ENCODE measurements around the gene ESPNL.

The ESPNL gene

DNA sequence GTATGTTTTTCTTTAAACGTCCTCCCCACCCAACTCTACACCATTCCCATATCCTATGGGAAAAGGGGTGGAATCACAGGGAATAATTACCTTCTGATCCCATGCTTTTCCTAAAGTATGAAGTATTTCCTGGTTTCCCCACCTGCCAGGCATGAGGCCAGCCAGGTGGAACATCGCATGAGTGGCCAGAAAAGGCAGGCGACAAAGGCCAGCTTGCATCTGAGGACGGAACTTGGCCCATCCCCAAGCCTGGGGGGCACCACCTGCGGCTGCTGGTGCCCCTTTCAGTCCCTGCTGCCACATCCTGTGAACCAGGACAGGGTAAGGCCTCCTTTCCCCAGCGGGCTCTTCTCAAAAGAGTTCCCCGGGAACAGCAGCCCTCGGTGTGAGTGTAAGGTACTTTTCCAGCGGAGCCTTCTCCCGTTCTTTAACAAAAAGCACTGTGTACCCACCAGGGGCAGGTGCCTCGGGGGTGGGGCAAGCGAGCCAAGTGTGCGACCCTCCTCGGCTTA lies 57.4 kb downstream of the ESPNL start:
- DNase-seq (ENCODE audit: low read depth, low spot score) = no peak

DNA sequence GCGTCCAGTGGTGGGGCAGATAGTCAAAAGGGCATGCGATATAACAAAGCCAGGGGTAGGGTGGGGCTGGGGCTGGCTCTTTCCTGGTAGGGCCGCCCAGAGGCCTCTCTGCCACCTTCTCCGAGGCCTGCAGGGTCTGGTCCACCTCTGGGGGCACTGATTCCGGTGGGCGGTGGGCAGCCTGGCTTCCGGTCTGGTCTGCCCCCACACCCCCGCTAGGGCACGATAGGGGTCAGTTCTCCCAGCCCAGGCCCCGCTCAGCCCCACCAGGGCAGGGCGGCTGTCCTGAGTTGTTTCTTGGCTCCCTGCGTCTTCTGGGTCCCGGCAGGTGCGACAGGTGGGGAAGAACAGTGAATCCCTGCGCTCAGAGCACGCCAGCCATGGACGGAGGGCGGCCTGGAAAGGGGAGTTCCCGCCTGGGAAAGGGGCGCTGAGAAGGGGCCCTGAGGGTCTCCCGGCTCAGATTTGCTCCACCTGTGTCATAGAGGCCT lies 57.9 kb downstream of the ESPNL start:
- no peak for DNase-seq (ENCODE audit: low read depth, low spot score)

DNA sequence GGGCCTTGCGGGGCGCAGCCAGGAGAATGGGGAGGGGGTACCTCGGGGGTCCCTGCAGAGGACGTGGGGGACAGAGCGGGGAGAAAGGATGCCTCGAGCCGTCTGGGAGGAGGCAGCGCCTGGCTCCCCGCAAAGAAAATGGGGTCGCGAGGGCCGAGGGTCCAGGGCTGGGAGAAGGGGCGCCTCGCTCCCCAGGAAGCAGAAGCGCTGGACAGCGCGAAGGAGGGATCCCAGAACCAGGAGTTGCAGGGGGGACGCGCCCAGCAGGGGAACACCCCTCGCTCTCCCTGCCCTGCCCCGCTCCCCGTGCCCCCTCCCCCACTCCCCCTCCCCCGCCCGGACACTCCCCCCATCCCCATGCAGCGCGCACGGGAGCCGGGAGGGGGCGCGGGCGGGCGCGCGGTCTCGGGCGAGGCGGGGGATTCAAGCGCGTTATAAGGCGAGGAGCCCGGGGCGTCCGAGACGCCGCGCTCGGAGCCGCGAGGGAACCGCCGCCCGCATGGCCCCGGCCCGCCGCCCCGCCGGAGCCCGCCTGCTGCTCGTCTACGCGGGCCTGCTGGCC lies 58.5 kb downstream of the ESPNL start, which contains the start of gene ERFE:
TSS of gene ERFE (plus strand) at position 462 of the 562 bp plus-strand sequence. CDS start at position 500, 38 bp downstream.
- DNase-seq (ENCODE audit: low read depth, low spot score) = no peak

DNA sequence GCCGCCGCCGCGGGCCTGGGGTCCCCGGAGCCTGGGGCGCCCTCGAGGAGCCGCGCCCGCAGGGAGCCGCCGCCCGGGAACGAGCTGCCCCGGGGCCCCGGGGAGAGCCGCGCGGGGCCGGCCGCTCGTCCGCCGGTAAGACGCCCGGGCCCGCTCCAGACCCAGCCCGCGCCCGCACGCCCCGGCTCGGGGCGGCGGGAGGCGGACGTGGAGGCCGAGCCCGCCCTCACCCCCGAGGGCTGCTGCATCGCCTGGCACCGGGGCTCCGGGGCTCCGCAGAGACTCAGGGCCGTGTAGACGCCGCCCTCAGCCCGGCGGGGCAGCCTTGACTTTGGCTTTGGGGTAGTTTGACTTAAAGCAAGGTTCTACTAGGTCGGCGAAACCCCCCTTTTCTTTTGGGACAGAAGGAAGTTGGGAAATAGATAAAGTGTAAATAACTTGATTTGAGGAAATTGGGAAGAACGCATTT lies 59.0 kb downstream of the ESPNL start:
- no peak for DNase-seq (ENCODE audit: low read depth, low spot score)

DNA sequence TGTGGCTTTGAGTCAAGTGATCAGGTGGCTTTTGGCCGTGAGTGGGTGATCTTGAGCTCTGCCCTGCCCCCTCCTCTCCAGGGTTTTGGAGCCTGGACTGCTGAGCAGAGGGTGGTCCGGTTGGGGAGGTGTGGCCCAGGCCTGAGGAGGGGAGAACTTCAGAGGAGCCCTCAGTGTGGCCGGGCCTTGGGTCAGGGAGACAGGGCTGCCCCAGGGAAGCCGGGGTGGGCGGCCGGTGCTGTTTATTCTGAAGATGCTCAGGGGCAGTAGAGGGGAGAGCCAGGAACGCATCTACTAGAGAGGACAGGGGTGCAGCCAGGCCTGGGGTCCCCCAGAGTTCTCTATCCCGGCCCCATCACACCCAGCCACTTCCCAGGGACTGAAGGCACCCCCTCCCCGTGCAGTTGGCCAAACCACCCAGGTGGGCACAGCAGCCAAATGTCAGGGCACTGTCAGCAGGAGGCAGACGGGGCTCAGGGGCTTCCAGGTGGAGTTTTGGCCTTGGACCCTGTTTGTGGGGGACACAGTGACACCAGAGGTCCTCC lies 59.6 kb downstream of the ESPNL start:
- no peak for DNase-seq (ENCODE audit: low read depth, low spot score)

DNA sequence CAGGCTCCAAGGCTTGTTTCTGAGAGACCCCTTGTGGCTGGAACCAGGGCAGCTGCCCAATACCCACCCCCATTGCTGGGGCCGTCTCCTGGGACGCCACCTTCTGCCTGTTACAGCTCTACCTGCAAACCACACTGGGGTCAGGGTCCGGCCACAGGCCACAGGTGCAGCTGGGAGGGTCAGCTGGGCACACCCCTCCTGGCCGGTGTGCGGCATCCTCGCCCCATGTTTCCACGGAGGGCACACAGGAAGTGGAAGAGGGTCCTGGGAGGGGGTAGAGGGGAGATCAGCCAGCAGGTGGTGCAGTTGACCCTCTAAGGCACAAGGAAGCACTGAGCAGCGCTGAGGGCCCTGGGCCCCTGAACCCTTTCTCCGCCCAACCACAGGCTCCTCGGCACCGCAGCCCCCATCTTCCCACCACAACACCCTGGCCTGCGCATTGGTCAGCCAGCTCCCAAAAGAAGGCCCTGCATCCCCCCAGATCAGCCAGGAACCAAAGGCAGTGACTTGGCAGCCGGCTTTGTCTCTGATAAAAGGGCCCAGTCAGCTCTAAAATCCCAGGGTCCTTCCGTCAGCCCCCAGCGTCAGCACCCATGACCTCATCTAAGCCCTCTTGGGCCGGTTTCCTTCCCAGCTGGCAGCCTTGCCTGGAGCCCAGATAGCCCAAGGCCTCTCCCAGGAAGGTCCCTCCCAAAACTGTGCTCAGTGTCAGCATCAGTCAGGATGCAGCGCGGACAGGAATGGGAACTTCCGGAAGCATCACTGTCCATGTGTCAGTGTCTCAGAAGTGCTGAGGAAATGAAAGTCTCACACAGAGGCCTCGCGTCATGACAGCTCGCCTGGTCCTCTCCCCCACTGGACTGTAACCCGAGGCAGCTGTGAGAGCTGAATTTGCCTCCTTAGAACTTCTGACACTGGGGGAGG lies 60.3 kb downstream of the ESPNL start:
- DNase-seq (ENCODE audit: low read depth, low spot score) = no peak

DNA sequence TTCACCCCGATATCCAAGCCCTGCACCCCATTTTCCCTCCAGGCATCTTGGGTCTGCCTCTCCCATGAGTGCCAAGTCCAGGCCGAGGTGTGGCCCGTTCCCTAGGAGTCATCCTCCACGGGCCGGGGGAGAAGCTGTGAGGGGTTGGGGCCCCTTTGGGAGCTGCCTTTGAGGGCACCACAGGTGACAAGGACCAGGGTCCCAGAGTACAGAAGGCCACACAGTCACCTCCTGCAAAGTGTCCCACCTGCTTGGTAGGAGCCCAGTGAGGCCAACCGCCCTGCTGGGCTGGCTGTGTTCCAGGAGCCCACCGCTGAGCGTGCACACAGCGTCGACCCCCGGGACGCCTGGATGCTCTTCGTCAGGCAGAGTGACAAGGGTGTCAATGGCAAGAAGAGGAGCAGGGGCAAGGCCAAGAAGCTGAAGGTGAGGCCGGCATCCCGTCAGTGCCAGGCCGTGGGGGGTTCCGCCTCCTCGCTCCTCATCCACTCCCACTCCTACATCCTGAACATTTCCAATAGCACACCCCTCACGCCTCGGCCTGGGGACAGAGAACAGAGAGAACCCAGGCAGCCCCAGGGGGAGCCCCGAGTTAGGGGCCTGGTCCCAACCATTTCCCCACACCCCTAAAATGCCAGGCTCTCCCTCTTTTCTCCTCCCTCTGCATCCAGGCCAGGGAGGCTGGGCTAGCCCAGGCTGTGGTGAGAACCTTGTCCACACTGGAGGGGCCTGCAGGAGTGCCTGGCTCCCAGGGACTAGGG lies 61.3 kb downstream of the ESPNL start:
- DNase-seq (ENCODE audit: low read depth, low spot score) = no peak

DNA sequence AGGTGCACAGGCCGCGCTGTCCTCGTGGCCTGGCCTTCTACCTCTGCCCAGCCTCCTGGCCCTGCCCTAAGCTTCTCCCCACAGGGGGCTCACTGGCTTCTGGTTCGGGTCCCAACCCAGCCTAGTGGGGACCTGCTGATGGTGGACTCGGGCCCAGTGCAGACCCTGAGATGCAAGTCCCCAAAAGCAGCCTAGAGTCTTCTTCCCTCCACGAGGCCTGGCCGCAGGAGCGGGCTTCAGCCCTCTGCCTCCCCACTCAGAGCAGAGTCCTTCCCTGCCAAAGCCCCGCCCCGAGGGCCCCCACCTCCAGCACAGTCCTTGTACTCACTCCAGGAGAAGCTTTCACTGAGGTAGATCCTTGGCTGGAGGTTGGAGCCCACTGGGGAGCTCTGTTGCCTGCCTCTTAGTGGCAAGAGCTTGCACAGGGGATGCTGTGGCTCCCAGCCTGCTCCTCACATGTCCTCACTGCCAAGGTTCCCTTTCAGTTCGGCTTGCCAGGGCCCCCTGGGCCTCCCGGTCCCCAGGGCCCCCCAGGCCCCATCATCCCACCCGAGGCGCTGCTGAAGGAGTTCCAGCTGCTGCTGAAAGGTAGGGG lies 62.2 kb downstream of the ESPNL start:
- DNase-seq (ENCODE audit: low read depth, low spot score) = no peak

DNA sequence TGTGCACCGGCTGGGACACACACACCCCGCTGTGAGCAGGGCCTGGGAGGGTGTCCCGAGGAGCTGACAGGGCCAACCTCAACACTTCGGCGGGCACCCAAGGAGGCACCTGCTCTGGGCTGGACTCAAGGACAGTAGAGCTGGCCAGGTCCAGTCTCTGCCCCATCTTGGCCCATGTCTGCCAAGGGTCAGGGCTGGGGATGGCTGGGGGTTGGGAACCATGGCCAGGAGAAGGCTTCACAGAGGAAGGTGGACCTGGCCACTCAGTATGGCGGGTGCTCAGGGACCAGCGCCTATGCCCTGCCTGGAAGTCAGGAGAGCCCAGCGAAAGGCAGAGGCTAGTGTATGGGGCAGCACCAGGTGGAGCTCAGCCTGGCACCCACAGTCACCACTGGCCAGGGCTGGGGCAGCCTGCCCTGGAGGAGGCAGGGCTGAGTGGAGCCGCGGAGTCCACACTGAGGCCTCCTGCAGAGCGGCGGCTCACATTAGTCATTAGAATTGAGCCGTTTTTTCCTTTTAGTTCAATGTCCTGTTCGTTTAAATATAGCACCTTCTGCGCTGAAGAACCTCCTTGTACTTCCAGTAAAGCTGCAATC lies 62.8 kb downstream of the ESPNL start:
- DNase-seq (ENCODE audit: low read depth, low spot score) = no peak

DNA sequence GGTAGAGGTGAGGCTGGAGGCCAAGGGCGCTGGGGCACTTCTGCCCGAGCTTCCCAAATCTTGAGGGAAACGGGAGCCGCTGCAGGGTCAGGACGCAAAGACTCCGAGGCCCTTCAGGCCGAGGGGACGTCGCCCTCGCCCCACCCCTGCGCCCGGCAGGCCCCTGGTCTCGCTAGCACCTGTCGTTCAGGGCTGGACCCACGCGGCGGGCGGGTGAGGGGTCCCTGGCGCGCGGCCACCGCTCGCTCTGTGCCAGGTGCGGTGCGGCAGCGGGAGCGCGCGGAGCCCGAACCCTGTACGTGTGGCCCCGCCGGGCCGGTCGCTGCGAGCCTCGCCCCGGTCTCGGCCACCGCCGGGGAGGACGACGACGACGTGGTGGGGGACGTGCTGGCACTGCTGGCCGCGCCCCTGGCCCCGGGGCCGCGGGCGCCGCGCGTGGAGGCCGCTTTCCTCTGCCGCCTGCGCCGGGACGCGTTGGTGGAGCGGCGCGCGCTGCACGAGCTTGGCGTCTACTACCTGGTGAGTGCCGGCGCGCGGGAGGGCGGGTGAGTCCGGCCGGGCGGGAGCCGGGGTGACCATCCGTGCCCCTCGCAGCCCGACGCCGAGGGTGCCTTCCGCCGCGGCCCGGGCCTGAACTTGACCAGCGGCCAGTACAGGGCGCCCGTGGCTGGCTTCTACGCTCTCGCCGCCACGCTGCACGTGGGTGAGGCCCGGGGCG lies 63.5 kb downstream of the ESPNL start:
- DNase-seq (ENCODE audit: low read depth, low spot score) = no peak

DNA sequence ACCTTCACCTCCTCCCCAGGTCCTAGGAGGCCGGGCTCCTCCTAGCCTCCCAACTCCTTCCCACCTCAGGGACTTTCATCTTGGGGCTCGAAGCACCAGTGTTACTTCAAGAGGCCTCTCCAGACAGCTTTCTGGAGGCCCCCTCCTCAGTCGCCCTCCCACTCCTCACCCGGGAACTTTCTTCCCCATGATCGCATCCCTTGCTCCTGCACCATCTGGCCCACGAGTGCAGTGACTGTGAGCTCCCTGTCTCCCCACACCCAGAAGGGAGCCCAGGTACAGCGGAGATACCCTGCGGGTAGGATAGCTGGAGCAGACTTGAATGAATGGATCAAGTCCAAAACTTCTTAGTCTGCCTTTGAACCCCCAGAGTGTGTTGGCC lies 64.8 kb downstream of the ESPNL start:
- no peak for DNase-seq (ENCODE audit: low read depth, low spot score)

DNA sequence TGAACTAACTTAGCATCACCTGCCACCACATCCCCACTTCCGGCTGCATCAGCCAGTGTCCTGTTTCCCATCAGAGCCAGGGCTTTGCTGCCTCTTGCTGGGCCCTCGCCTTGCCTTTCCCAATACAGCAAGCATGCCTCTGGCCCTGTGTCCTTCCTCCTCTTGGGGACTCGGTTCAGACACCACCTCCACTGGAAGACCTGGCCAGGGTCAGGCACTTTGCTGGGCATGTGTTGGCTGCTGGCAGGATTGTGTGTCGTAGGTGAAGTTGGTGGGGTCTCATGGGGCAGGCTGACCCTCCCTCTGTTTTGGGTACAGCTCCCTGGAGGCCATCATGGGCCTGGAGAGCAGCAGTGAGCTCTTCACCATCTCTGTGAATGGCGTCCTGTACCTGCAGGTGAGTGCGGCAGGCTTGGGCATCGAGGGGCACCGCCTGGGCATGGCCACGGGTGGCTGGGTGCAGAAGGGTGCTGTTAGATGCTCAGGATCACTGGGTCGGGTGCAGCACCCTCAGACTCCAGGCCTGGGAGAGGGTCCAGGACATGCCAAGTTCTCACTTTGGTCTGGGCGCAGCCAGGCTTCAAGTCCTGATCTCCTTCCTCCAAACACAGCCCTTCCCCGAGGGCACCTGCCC lies 65.3 kb downstream of the ESPNL start:
- no peak for DNase-seq (ENCODE audit: low read depth, low spot score)

DNA sequence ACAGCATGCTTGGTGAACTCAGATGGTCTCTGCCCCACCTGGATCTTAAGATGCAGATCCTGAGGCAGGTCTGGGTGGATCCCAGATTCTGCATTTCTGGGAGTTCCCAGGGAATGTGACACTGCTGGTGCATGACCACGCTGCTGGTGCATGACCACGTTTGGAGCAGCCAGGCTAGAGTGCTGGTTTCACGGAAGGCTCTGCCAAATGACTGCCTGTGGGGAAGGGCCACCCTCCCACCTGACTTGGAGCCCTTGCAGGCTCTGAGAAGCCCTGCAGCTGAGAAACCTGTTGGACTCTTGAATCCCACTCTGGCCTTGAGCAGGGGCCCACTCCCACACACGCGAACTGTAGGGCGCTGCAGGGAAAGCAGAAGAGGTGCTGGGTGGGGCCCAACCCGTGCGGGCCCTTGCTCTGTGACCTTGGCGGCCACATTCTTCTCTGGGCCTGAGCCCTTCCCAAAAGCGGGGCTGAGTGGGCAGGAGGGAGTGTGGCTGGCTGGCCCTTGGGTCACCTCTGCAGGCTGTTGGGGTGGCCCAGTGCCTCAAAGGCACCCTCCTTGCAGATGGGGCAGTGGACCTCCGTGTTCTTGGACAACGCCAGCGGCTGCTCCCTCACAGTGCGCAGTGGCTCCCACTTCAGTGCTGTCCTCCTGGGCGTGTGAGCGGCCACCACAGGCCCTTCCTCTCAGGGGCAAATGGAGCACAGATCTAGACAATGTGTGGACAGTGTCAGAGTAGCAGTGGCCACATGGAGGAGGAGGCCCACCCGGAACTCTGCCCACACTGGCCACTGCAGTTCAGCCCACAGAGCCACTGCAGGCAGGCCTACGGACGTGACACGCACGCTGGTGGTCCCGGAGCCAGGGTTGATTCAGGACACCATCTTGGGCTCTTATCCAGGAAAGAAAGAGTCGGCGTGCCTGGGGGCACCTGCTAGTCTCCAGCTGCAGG lies 66.5 kb downstream of the ESPNL start:
- no peak for DNase-seq (ENCODE audit: low read depth, low spot score)

DNA sequence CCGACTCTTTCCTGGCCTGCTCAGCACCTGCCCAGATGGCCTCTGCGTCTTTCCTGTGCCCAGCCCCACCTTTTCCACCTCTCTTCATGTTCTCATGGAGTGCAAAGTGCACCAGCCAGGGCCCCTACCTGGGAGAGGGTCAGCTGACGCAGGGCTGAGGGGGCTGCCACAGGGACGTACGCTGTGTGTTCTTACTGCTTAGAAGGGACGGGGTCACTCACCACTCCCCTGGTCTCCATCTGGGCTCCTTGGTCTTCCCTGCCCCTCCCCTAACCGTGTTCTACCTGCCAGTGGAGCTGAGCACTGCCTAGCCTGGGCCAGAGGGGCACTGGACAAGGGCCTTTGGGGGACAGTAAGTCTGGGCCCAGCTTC lies 67.2 kb downstream of the ESPNL start:
- no peak for DNase-seq (ENCODE audit: low read depth, low spot score)

DNA sequence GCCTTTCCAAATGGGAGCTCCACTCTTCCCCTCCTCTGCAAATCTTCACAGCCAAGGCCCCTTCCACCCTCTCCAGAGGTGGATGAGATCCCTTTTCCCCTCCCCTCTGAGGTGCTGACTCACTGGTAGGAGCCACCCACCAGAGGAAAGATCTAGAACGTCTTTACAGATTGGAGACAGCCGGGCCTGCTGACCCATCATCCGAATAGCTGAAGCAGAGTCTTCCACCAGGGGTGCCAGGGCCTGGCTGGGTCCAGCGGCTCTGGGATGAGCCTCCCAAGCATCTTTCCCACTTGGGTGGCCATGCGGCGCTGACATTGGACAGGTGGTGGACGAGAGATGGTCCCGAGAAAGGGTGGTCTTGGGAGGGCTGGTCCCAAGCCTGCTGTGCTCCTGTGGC lies 67.6 kb downstream of the ESPNL start:
- DNase-seq (ENCODE audit: low read depth, low spot score) = no peak

DNA sequence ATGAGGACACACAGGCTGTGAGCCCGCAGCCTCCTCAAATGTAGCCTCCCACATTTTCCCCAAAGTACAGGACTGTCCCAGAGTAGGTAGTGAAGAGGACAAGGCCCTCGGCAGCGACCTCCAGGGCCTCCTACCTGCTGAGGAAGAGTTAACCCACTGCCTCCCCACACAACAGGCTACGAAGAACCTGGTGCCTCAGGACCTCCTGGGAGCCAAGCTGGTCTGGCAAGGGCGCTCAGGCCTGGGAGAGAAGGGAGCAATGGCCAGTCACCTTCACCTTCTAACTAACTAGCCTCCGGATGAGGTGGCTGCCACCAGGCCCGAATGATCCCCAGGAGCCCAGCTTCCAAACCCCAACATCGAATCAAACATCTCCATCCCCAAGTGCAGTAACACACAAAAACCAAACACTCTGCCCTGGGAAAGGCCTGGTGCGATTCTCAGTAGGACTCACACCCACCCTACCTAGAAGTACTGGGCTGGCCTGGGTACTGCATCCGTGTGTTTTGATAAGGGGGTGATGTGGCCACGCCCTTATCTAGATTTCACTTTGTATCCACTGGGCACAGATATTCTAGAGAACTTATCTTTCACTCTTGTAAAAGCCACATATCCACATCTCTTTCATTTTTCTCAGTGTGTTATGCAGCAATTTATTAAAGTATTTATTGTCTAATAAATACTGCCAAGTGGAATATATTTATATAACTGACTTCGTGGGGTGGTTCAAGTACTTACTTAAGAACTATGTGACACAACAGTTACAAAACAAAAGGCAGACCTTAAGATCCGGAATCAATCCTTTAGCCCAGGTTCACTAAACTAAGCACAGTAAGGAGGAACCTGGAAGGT lies 68.3 kb downstream of the ESPNL start:
- DNase-seq (ENCODE audit: low read depth, low spot score) = no peak

DNA sequence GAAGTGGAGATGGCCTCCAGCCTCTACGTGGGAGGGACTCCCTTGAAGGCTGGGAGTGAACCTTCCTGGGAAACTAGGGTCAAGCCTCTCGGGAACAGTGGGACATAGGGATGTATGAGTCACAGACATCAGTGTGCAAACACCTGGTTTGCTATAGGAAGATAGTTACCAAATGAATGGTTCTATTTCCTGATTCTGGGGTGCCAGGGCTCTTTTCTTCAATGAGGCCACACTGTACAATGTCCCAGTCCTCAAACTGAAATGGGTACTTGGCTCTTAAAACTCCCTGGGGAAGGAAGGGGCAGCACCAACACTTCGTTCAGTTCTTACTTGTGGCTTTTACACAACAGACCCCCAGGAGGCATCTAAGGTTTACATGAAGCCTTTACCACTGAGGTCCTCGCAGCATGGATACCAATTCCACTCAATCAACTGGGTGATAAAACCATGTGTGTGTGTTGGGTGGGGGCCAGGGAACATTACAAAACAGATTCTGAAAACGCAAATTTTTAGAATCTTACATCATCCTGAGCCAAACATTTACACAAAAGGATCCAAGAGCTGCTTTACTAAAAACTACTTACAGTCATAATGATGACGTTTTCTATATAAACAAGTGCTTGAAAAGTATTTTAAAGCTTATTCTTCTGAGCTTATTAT lies 69.0 kb downstream of the ESPNL start:
- no peak for DNase-seq (ENCODE audit: low read depth, low spot score)
